Measurements from ENCODE around the gene STYXL1.
A peak's percentile ranks its signal among the peaks of the same experiment; 100 is the strongest.
"Not testable (repeated sequence)": the region's sequence is repeated elsewhere in the genome, so short reads cannot be mapped to it uniquely, and the experiment has no call there.

The STYXL1 gene, protein sequence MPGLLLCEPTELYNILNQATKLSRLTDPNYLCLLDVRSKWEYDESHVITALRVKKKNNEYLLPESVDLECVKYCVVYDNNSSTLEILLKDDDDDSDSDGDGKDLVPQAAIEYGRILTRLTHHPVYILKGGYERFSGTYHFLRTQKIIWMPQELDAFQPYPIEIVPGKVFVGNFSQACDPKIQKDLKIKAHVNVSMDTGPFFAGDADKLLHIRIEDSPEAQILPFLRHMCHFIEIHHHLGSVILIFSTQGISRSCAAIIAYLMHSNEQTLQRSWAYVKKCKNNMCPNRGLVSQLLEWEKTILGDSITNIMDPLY

DNA sequence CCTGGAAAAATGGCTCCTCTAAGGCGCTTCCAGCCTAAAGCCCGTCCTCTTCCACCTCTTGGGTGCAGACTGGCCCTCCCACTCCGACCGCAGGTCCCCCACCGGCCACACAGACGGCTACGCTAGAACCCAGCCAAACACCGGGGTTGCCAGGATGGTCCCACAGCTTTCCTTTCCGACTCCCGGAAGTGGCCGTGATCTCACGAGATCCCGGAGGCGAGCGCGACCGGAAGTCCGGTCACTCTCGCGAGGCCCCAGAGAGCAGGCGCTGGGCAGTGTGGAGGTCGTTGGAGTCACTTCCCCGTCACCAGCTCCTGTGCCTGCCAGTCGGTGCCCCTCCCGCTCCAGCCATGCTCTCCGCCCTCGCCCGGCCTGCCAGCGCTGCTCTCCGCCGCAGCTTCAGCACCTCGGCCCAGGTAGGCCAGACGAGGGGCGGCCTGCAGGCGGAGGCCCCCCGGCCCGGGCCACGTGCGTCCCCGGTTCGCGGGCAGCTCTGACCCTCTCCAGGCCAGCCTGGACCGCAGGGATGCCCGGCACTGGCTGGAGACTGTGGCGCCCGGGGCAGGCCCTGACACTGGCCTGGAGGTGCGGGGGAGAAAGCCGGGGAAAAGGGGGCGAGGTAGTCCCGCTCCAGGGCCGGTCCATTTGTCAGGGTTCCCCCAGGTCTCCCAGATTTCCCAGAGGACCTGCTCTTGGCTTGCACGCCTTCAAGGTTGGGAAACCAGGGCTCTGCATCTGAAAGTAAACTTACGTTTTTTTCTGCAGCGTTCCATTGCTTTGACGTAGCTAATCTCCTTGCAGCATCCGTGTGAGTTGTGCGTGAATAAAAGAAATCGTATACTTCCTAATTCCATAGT lies at the start of gene STYXL1, which contains the start of gene MDH2:
Gene STYXL1, minus strand, starts transcription at position 190 of the 857 bp plus-strand sequence. CDS start 17,477 bp downstream, outside the sequence.
Gene MDH2, plus strand, starts transcription at position 296 of the 857 bp plus-strand sequence. Its CDS starts 55 bp downstream, at position 351.
- Mint-ChIP-seq H3K27ac (peak within 1 kb of the TSS; percentile 97), H3K27me3 (no peaks in the 10 kb centered on the region), H3K4me3 (peak within 1 kb of the TSS; percentile 97), H3K36me3 (peaks cover 18% of the 10 kb centered on the region), H3K4me1 (peaks cover 48% of the 10 kb centered on the region), H3K9me3 (no peaks in the 10 kb centered on the region)

DNA sequence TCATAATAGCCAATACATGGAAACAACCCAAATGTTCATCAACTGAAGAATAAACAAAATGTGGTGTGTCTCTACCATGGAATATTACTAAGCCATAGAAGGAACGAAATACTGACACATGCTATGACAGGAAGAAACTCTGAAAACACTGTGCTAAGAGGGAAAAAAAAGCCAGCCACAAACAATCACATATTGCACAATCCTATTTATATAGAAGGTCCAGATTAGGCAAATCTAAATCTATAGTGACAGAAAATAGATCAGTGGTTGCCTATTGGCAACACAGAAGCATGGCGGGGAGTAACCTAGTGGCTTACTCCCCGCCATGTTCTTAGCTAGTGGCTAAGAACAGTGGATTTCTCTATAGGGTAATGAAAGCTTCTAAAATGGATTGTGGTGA lies 48.1 kb upstream of the STYXL1 start:
- Mint-ChIP-seq H3K4me3 (no peak overlapping the region), H3K27me3 (no peaks in the 10 kb centered on the region), H3K27ac (no peak overlapping the region), H3K9me3 (no peaks in the 10 kb centered on the region), H3K36me3 (no peaks in the 10 kb centered on the region), H3K4me1 (no peaks in the 10 kb centered on the region)

DNA sequence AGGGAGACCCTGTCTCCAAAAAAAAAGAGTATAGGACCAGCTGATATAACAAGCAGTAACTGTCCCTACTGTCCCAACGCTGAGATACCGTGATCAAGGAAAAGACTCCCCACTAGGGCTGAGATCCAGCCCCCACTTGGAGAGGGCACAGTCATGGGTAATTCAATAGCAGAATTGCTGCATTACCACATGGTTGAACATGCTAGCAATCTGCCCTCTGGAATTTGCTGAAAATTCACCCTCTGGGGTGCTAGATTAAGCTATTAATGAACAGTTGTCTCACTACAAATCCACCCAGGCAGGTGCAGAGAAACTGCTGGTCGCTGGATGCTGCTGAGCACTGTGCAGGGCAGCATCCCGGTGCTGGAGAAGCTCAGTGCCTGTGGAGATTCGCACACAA lies 46.5 kb upstream of the STYXL1 start:
- H3K36me3 Mint-ChIP-seq, H3K27me3 Mint-ChIP-seq, H3K9me3 Mint-ChIP-seq, H3K4me3 Mint-ChIP-seq, H3K27ac Mint-ChIP-seq, H3K4me1 Mint-ChIP-seq: not testable (repeated sequence)

DNA sequence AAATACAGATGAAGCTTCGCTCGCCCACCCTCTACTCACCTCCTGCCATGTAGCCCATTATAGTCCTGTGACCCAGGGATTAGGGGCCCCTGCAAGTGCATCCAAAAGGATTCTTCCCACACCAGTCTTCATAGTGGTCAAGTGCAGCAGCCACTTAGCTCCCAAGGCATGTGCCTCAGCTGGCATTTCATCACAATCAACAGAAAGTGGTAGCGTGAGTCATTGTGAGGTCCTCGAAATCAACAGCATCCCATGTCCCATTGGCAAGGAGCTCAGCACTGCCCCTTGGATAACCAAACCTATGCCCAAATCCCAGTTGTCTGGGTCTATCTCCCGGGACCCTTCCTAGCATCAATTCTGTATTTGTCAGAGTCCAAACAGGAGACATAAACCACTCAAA lies 45.7 kb upstream of the STYXL1 start:
- H3K27ac Mint-ChIP-seq, H3K4me1 Mint-ChIP-seq, H3K36me3 Mint-ChIP-seq, H3K9me3 Mint-ChIP-seq, H3K27me3 Mint-ChIP-seq, H3K4me3 Mint-ChIP-seq: not testable (repeated sequence)

DNA sequence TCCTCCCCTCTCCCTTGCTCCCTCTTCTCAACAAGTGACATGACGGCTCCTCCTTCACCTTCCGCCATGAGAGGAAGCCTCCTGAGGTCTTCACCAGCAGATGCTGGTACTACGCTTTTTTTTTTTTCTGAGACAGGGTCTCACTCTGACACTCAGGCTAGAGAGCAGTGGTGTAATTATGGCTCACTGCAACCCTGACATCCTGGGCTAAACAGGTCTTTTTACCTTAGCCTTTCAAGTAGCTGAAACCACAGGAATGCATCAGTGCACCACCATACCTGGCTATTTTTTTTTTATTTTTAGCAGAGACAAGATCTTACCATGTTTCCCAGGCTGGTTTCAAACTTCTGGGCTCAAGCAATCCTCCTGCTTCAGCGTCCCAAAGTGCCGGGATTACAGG lies 43.7 kb upstream of the STYXL1 start:
- Mint-ChIP-seq H3K4me3 (no peak overlapping the region), H3K27ac (no peak overlapping the region), H3K27me3 (no peaks in the 10 kb centered on the region), H3K9me3 (no peaks in the 10 kb centered on the region), H3K4me1 (no peaks in the 10 kb centered on the region), H3K36me3 (no peaks in the 10 kb centered on the region)

DNA sequence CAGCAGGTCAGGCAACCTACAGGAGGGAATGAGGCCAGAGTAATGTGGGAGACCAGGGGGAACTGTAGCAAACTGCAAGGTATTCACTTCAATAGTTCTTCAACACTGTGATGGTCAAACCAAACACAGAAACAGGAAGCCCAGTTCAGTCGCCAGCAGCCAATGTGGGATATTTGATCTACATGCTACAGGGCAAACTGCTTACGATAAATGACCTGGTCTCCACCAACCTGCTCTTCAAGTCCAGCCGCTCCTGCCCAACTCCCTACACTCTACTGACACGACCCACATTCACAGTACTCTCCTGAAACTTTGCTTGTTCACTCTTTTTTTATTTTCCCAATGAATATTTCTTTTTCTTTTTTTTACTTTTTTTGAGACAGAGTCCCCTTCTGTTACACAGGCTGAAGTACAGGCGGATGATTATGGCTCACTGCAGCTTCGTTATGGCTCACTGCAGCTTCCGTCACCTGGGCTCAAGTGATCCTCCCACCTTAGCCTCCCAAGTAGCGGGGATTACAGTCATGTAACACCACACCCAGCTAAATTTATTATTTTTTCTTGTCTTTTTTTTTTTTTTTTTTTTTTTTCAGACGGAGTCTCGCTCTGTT lies 42.2 kb upstream of the STYXL1 start:
- Mint-ChIP-seq H3K27me3 (no peaks in the 10 kb centered on the region), H3K36me3 (no peaks in the 10 kb centered on the region), H3K4me3 (no peak overlapping the region), H3K9me3 (no peaks in the 10 kb centered on the region), H3K27ac (no peak overlapping the region), H3K4me1 (no peaks in the 10 kb centered on the region)

DNA sequence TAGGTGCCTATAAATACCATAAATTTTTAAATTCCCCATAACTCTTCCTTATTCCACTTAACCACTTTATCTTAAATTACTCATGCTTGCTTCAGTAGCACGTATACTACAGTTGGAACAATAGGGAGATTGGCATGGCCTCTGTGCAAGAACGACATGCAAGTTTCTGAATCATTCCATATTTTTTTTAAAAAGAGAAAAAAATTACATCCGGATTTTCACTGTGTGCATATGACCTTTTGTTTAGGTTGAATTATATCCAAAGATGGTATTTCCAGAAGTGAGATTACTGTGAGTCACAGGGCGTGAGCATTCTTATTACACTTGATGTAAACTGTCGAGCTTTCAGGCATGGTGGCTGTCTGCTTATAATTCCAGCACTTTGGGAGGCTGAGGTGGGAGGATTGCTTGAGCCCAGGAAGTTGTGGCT lies 39.6 kb upstream of the STYXL1 start:
- H3K36me3 Mint-ChIP-seq, H3K9me3 Mint-ChIP-seq, H3K27me3 Mint-ChIP-seq, H3K4me1 Mint-ChIP-seq, H3K4me3 Mint-ChIP-seq, H3K27ac Mint-ChIP-seq: not testable (repeated sequence)

DNA sequence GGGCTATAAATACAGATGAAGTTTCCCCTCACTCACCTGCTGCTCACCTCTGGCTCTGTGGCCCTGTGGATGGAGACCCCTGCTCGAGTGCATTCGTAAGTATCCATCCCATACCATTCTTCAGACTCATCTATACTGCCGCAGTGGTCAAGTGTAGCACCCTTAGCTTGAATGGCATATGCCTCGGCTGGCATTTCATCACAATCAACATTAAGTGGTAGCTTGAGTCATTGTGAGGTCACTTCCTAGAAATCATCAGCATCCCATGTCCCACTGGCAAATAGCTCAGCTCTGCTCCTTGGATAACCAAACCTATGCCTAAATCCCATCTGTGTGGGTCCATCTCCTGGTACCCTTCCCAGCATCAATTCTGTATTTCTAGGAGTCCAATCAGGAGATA lies 38.3 kb upstream of the STYXL1 start:
- H3K4me3 Mint-ChIP-seq = no peak overlapping the region
- no peaks in the 10 kb centered on the region for H3K9me3 Mint-ChIP-seq
- H3K27me3 Mint-ChIP-seq = no peaks in the 10 kb centered on the region
- H3K27ac Mint-ChIP-seq = no peak overlapping the region
- no peaks in the 10 kb centered on the region for H3K36me3 Mint-ChIP-seq
- no peaks in the 10 kb centered on the region for H3K4me1 Mint-ChIP-seq

DNA sequence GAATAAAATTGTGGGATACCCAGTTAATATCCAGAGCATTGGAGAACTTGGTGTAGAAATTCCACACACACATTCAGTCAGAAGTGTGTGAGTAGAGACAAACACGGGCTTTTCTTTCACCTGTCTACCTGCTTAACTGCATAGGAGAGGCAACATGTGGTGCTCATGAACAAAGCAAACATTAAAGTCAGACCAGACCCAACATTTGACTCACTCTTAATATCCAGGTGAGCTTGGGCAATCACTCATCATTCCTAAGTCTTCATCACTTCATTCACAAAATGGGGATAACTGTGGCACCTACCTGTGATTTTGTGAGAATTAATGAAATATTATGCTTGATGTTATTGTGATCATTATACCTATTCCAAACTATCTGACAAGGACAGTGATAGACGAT lies 36.3 kb upstream of the STYXL1 start:
- not testable (repeated sequence) for H3K4me1 Mint-ChIP-seq, H3K9me3 Mint-ChIP-seq, H3K36me3 Mint-ChIP-seq, H3K27ac Mint-ChIP-seq, H3K4me3 Mint-ChIP-seq, H3K27me3 Mint-ChIP-seq

DNA sequence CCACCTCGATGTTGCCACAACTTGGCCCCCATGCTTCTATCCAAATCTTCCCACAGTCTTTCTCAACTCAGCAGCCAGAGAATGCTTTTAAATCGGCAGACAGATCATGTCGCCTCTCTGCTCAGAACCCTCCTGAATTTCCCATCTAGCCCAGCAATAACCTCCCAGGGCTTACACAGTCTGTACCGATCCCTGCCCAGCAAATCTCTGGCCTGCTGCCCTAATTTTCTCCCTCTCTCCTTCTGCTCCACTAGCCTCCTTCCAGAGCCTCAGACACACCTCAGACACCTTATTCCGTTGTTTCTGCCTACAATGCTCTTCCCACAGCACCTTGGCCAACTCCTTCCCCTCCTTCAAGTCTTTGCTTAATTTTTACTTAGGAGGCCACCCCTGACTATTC lies 32.4 kb upstream of the STYXL1 start:
- Mint-ChIP-seq H3K27me3 (no peaks in the 10 kb centered on the region), H3K27ac (no peak overlapping the region), H3K4me1 (peaks cover 9% of the 10 kb centered on the region), H3K9me3 (no peaks in the 10 kb centered on the region), H3K36me3 (no peaks in the 10 kb centered on the region), H3K4me3 (no peak overlapping the region)

DNA sequence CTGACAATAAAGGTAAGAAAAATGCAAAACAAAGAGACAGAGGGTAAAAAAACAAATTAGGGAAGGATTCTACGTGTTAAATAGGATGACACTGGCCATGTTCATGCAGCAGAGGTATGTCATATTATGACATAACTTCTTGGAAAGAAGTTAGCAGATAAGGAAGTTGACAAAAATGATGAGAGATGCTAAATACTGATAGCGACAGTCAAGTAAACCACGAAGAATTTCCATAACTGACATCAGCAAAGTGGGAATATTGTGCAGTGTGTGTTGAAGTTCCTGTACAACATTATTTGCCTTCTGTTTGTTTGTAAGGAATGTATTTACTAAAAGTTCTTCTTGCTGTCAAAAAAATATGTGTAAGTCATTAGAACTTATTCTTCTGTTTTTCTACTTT lies 29.6 kb upstream of the STYXL1 start:
- H3K4me1 Mint-ChIP-seq = peaks cover 9% of the 10 kb centered on the region
- no peaks in the 10 kb centered on the region for H3K9me3 Mint-ChIP-seq
- H3K4me3 Mint-ChIP-seq = no peak overlapping the region
- H3K27ac Mint-ChIP-seq = no peak overlapping the region
- H3K27me3 Mint-ChIP-seq = no peaks in the 10 kb centered on the region
- no peaks in the 10 kb centered on the region for H3K36me3 Mint-ChIP-seq

DNA sequence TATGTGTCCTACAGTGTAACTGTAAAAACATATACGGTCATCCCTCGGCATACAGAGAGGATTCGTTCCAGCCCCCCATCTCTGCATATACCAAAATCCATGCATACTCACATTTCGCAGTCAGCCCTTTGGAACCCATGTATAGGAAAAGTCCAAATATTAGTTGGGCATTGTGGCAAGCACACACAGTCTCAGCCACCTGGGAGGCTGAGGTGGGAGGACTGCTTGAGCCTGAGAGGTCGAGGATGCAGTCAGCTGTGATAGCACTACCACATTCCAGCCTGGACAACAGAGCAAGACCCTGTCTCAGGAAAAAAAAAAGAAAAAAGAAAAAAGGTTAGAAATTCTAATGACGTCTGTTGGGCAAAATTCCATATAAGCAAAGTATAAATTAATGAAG lies 29.2 kb upstream of the STYXL1 start:
- Mint-ChIP-seq H3K27me3 (no peaks in the 10 kb centered on the region), H3K9me3 (no peaks in the 10 kb centered on the region), H3K27ac (no peak overlapping the region), H3K36me3 (no peaks in the 10 kb centered on the region), H3K4me1 (peaks cover 9% of the 10 kb centered on the region), H3K4me3 (no peak overlapping the region)

DNA sequence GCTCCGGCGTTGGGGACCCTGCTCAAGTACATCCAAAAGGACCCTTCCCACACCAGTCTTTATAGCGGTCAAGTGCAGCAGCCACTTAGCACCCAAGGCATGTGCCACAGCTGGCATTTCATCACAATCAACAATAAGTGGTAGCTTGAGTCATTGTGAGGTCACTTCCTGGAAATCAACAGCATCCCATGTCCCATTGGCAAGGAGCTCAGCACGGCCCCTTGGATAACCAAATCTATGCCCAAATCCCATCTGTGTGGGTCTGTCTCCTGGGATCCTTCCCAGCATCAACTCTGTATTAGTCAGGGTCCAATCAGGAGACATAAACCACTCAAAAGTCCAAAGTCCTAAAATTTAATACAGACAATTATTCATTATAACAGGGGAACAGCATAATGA lies 27.2 kb upstream of the STYXL1 start:
- Mint-ChIP-seq H3K27ac (no peak overlapping the region), H3K36me3 (no peaks in the 10 kb centered on the region), H3K4me1 (peaks cover 9% of the 10 kb centered on the region), H3K4me3 (no peak overlapping the region), H3K9me3 (no peaks in the 10 kb centered on the region), H3K27me3 (no peaks in the 10 kb centered on the region)

DNA sequence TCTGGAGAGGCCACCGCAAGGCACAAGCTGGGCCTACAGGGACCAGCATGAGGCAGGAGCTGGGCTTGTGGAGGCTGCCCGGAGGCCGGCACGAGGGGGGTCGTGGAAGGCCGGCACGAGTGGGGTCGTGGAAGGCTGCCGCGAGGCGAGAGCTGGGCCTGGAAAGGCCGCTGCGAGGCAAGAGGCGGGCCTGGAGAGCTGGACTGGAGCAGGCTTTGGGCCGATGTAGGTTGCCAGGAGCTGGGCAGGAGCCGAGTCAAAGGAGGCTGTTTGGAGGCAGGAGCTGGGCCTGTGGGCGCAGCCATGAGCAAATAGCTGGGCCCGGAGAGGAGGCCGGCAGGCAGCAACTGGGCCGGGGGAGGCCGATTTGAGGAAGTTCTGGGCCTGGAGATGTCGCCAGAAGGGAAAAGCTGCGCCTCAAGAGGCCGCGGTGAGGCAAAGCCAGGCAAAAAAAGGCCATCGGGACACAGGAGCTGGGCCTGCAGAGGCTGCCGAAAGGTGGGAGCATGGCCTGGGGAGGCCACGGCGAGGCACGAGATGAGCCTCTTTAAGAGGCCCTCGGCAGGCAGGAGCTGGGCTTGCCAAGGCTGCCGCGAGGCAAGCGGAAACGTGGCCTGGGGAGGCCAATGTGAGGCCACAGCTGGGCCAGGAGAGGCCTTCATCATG lies 26.6 kb upstream of the STYXL1 start:
- no peaks in the 10 kb centered on the region for H3K36me3 Mint-ChIP-seq
- peaks cover 9% of the 10 kb centered on the region for H3K4me1 Mint-ChIP-seq
- H3K27ac Mint-ChIP-seq = no peak overlapping the region
- no peak overlapping the region for H3K4me3 Mint-ChIP-seq
- H3K27me3 Mint-ChIP-seq = no peaks in the 10 kb centered on the region
- H3K9me3 Mint-ChIP-seq = no peaks in the 10 kb centered on the region

DNA sequence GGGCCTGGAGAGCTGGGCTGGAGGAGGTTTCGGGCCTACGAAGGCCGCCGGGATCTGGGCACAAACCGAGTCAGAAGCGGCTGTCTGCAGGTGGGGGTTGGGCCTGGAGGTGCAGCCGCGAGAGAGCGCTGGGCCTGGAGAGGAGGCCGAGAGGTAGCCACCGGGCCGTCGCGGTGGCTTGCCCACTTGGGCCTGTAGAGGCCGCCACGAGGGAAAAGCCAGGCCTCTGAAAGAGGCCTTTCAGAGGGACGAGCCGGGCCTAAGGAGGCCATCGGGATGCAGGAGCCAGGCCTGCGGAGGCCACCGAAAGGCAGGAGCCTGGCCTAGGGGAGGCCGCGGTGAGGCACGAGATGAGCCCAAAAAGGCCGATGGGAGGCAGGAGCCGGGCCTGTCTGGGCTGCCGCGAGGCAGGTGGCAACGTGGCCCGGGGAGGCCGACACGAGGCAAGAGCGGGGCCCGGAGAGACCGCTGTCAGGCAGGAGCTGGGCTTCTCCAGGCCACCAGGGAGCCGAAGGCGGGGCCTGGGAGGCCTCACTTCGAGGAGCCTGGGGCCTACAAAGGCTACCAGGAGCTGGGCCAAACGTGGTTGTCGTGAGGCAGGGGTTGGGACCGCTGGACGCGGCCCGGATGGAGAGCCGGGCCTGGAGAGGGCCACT lies 25.7 kb upstream of the STYXL1 start:
- no peaks in the 10 kb centered on the region for H3K27me3 Mint-ChIP-seq
- no peak overlapping the region for H3K27ac Mint-ChIP-seq
- no peaks in the 10 kb centered on the region for H3K9me3 Mint-ChIP-seq
- no peak overlapping the region for H3K4me3 Mint-ChIP-seq
- H3K4me1 Mint-ChIP-seq = peaks cover 9% of the 10 kb centered on the region
- no peaks in the 10 kb centered on the region for H3K36me3 Mint-ChIP-seq

Measured in activated naive CD4-positive, alpha-beta T cell treated with anti-CD3 and anti-CD28 coated beads, Interleukin-2, amount 50 U/mL, for 24 hours (primary cell).